GM18526 (cell line): ENCODE measurements around the gene TTC34.

Experiments used
- POLR2A ChIP-seq: IDR thresholded peaks from 3 replicates; pipeline ENCODE4 v1.6.1; 2011; ENCODE audit not compliant: insufficient read length; ENCODE audit errors: extremely low read depth

TTC34 gene

DNA sequence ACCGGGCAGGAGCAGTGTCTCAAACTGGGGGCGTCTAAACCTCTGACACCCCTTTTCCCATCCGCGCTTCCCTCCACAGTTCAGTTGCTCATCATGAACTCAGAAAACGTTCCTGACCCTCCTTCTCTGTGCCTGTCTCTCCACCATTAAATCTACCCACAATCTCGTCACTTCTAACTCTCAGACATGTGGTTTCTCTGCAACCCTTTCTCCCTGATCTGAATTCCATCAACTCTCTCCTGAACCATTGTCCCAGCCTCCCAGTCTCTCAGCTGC lies 3.8 kb downstream of the TTC34 start:
- TF ChIP-seq POLR2A, result no peak

GRCh38 chr1:2796890-2797740 lies 4.4 kb downstream of the TTC34 start:
- no peak for TF ChIP-seq POLR2A

GRCh38 chr1:2795926-2796325 lies 5.6 kb downstream of the TTC34 start:
- no peak for TF ChIP-seq POLR2A

GRCh38 chr1:2791027-2791760 lies 10.3 kb downstream of the TTC34 start:
- TF ChIP-seq POLR2A, result no peak

DNA sequence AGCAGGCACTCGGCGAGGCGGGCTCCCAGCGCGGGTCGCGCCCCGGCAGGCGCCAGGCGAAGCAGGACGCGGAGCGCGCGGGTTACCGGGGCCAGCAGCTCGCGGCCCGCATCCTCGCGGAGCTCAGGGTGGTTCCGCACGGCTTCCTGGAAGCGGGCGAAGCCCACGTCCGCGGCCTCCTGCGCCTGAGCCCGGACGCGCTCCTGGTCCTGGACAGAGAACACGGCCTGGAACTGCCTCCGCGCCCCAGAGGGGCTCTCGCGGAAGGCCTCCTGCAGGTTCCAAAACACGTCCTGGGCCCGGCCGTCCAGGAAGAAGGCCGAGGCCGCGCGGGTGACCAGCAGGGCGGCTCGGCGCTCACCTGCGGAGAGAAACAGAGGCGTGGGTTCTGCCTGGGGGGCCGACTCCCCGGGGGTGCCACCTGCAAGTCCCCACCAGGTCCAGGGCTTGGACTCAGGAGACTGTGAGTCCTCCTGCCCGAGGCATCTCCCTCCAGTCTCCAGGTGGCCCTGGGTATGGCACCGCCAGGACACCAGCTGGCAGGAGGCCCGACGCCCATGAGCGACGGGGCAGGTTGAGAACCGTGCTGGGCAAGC lies 11.4 kb downstream of the TTC34 start:
- TF ChIP-seq POLR2A, result no peak

- no peak for TF ChIP-seq POLR2A
Observed at GRCh38 chr1:2789164-2789985, 12.1 kb downstream of the TTC34 start.

- no peak for TF ChIP-seq POLR2A
Observed at GRCh38 chr1:2788506-2789163, 12.9 kb downstream of the TTC34 start.

DNA sequence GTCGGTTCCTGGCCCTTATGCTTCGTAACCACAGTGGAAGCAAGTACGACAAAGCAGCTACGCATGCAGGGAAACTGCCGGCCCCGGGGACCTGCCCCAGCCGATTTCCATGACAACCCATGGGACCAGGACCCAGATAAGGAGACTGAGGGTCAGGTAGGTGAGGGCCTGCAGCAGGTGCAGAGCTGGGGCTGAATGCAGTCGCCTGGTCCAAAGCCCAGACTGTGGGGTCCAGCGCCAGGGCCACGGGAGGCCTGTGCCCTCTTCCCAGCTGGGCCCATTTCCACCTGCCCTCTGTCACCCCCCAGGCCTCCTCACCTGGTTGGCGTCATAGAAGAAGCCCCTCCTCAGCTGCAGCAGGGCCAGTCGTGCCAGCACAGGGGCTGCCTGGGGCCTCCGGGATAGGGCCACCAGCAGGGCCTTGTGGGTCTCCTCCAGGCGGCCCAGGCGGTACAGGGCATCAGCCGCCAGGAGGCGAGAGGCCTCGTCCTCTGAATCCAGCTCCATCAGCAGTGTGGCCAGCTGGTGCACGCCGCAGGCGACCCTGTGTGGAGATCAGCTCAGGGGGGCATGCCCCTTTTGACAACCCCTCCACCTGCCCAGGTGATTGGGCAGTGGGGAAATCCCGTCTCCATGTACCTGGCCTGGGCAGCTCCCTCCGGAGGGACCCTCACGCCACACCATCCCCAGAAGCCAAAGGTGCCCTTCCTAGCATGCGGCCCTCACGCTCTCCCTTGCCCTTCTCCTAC lies 14.2 kb downstream of the TTC34 start:
- TF ChIP-seq POLR2A, result no peak

DNA sequence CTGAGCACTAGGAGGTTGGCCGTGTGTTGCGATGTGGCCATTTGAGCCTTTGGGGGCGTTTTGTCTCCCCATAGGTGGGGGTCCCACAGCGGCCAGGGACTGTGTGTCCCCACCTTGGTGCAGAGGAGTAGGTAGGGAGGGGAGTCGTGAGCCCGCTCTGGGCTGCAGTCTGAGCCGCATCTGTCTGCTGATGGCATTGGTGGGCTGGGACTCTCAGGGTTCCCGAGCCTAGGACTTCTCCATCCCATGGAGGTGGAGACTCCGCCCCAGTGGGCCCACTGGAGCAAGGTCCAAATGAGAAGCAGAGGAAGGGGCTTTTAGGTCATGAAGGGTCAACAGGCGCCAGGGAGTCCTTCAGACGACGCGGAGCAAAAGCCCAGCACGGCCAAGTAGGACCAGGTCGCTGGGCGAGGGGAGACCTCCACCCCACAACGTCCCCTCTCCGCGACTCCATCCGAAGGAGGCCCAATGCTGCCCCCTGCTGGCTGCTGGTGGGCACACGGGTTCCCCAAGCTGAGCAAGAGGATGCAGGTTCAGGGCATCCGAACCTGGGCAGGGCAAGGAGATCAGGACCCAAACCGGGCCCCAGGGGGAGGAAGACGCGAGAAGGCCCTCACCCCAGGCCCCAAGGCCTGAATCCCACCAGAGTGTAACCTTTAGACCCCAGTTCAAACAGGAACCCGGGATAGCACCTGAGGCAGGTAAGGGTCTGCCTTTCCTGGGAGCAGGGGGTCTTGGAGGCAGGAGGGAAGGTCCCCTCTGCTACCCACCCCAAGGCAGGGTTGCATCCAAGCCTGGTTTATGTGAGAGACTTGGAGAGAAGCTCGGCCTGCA lies 14.9 kb downstream of the TTC34 start:
- no peak for TF ChIP-seq POLR2A

DNA sequence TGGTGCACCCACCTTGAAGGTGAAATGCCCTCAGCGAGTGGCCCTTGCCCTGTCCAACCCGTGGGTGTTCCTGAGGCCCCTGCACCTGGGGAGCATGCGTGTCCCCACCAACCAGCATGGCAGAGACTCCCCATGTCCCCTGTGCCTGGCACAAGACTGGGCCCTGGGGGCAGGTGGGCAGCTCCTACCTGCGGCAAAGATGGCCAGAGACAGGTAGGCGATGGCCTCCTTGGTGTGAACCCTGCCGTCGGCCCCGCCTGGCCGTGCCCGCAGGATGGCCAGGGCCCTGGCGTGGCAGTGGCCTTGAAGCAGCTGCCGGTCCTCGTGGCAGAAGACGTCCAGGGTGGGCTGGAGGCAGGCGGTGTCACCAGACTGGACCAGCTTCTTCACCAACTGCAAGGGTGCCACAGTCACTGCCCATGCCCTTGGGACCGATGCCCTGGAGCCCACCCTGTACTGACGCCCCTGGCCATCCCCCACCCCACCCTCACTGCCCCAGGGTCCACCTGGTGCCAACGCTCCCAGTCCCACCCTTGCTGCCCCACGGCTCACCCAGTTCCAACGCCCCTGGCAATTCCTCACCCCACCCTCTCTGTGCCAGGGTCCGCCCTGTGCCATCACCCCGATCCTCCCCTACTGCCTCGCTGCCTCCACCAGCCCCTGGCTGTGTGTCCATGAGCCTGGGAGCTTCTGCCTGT lies 15.7 kb downstream of the TTC34 start:
- TF ChIP-seq POLR2A, result no peak

DNA sequence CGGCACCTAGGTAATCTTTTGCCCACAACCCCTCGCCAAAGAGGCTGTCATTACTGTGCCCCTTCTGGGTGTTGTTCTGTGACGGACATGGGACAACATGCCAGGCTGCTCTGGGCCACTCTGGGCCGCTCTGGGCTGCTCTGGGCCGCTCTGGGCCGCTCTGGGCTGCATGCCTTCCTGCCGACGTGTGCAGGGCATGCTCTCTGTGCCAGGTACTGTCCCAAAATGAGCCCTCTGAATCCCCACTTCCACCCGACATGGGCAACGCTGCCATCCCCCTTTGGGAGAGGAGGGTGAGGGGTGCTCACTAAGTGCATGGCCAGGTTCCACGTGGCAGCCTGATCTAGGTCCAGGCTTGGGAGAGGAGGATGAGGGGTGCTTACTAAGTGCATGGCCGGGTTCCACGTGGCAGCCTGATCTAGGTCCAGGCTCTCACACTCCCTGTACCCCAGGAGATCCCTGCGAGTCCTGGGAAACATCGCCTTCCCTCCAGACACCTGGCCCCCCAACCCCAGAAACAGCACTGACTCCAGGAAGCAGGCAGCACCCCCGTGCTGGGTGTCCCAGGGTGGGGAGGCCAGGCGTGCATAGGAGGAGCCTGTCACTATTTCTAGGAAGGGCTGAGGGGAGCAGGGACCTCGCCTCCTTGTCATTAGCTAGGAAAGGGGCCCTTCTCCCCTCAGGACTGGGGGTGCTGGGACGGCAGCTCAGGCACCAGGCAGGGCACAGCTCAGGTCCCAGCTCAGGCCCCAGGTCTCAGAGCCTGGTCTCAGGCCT lies 16.5 kb downstream of the TTC34 start:
- TF ChIP-seq POLR2A, result no peak
